ENCODE measurements around the gene CTRB2. TPM values are rescaled to one million over a fixed set of nuclear protein-coding genes. Genes with fewer than 3 reads are reported as not detected.

Gene CTRB2
- polyA plus RNA-seq (2012; ENCODE audit: insufficient read length, low read depth) = not detected

- no peak for TF ChIP-seq TAF1 (IDR thresholded peaks at IDR 0.05; ENCODE audit: borderline replicate concordance, insufficient read depth, low read length)
- TF ChIP-seq SIN3A (IDR thresholded peaks at IDR 0.05; ENCODE audit: borderline replicate concordance, insufficient read depth, low read length) = no peak
- TF ChIP-seq FOXP2 (optimal IDR thresholded peaks at IDR 0.05; ENCODE audit: borderline replicate concordance, extremely low read depth, extremely low read length, insufficient read depth) = no peak
- TF ChIP-seq REST (IDR thresholded peaks at IDR 0.05; ENCODE audit: insufficient read depth in 1 of 2, low read depth in 2 of 2, low read length in 2 of 2) = no peak
- no peak for TF ChIP-seq POLR2AphosphoS5 (IDR thresholded peaks at IDR 0.05; ENCODE audit: low read depth, low read length)
These were observed at the start of gene CTRB2 for GRCh38 chr16:75206749-75207451. Gene CTRB2, minus strand, starts transcription at chr16:75207161. Its CDS starts 20 bp downstream, at chr16:75207141.

DNA sequence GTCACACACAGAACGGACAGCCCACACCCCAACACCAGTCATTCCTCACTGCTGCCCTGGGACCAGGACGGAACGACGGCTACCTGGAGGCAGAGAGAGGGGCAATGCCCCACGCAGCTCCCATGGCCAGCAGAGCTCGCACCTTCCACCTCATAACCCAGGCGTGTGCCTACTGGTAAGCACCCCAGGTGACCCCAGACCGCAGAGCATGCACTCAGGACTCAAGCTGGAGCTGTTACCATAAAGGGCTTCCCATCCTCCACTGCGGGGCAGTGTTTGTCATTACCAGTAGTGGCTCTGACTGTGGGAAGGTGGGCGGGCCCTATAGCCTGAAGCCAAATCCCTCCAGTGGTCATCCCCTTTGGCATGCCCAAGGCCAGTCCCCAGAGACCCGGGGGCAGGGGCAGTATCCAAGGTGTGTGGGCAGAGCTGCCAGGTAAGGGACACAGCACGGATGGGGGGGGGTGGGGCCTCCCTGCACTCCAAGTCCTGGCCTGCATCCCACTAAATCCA, 49.2 kb upstream of the CTRB2 start:
- TF ChIP-seq FOXP2 (optimal IDR thresholded peaks at IDR 0.05; ENCODE audit: borderline replicate concordance, extremely low read depth, extremely low read length, insufficient read depth) = no peak
- TF ChIP-seq SIN3A (IDR thresholded peaks at IDR 0.05; ENCODE audit: borderline replicate concordance, insufficient read depth, low read length) = no peak
- TF ChIP-seq TAF1 (IDR thresholded peaks at IDR 0.05; ENCODE audit: borderline replicate concordance, insufficient read depth, low read length) = no peak
- TF ChIP-seq POLR2AphosphoS5 (IDR thresholded peaks at IDR 0.05; ENCODE audit: low read depth, low read length) = no peak
- no peak for TF ChIP-seq REST (IDR thresholded peaks at IDR 0.05; ENCODE audit: insufficient read depth in 1 of 2, low read depth in 2 of 2, low read length in 2 of 2)

- TF ChIP-seq POLR2AphosphoS5 (IDR thresholded peaks at IDR 0.05; ENCODE audit: low read depth, low read length) (no peak), FOXP2 (optimal IDR thresholded peaks at IDR 0.05; ENCODE audit: borderline replicate concordance, extremely low read depth, extremely low read length, insufficient read depth) (no peak), REST (IDR thresholded peaks at IDR 0.05; ENCODE audit: insufficient read depth in 1 of 2, low read depth in 2 of 2, low read length in 2 of 2) (no peak), TAF1 (IDR thresholded peaks at IDR 0.05; ENCODE audit: borderline replicate concordance, insufficient read depth, low read length) (no peak), SIN3A (IDR thresholded peaks at IDR 0.05; ENCODE audit: borderline replicate concordance, insufficient read depth, low read length) (no peak)
These were observed 47.4 kb upstream of the CTRB2 start for GRCh38 chr16:75254359-75254837.

DNA sequence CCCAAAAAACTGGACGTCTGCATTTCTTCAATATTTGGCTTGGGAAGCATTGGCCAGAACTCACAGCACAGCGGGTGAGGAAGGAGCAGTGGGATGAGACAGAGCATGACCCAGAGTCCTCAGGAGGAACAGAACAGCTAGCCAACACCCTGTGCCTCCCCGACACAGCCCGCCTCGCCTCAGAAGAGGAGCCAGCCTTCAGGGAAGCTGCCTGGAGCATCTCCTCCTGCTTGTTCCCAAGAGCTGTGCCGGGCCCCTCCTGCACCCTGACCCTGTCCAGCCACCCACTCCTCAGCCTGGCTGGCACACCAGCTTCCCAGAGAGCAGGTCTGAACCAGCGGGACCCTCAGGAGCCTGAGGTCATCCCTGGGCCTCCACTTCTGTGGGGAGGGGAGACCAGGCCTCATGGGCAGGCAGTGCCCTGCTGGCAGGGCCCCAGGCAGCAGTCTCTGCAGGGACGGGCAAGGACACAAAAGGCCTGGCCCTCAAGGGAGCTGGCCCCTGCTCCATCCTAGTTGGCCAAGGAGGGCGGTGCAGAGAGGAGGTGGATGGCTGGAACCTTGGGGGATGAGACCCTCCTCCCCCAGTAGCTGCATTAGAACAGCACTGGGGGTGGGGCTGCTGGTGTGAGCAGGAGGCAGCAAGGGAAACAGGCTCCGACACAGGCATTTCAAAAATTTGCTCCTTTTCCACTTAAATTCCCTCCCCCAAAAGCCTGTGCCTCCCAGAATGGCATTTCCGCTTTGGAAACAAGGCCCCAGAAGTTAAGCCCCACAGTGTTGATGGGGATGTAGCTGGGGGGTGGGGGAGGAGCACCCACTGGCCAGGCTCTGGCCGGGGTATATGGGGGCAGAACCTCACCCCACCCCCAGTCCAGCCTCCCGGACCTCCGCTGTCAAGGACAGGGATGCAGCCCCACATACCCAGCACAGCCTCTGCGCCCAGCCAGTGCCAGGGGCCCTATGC, 46.3 kb upstream of the CTRB2 start:
- TF ChIP-seq SIN3A (IDR thresholded peaks at IDR 0.05; ENCODE audit: borderline replicate concordance, insufficient read depth, low read length) (no peak), REST (IDR thresholded peaks at IDR 0.05; ENCODE audit: insufficient read depth in 1 of 2, low read depth in 2 of 2, low read length in 2 of 2) (no peak), POLR2AphosphoS5 (IDR thresholded peaks at IDR 0.05; ENCODE audit: low read depth, low read length) (no peak), TAF1 (IDR thresholded peaks at IDR 0.05; ENCODE audit: borderline replicate concordance, insufficient read depth, low read length) (no peak), FOXP2 (optimal IDR thresholded peaks at IDR 0.05; ENCODE audit: borderline replicate concordance, extremely low read depth, extremely low read length, insufficient read depth) (no peak)

All from PFSK-1 (cell line).